22Rv1 (cell line): Measurements from ENCODE around the gene AFF1.

Experiments
- CTCF ChIP-seq: fragments of 450-650 bp; IDR thresholded peaks from 2 replicates; pipeline ENCODE4 v1.5.1; 2017; ENCODE audit warnings: mild to moderate bottlenecking
- ZFX ChIP-seq: fragments of 450-650 bp; IDR thresholded peaks from 2 replicates; pipeline ENCODE4 v1.6.1; 2017; ENCODE audit warnings: antibody characterized with exemption, borderline replicate concordance

- TF ChIP-seq CTCF (no peak), ZFX (no peak)
These were observed 165.4 kb downstream of the AFF1 start for GRCh38 chr4:87100168-87100567.
